ENCODE results near the gene RAB21. TPM values are rescaled to one million over a fixed set of nuclear protein-coding genes. Genes with fewer than 3 reads are reported as not detected.

The RAB21 gene
- total RNA-seq, 1 donor from 2014 or later: 66.1 TPM

DNA sequence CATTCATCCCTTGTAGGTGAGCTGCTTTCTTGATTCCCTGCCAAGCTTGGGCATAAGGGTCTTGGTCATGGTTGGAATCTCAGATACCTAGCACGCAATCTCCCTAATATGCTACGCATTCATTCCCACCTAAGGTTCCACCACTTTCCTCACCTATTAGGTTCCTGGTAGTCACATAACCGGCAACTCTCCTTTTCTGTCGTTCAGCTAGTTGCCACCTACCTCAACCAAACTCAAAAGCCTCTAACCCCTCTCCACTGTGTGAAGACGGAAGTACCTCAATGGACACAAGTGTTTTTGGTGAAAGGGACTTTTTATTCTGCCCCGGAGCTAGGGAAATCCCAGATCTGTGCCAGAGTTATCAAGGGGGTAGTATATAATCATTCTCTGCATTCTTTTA, 83.6 kb downstream of the RAB21 start:
- H3K9me3 Mint-ChIP-seq (ENCODE audit: unreplicated experiment): peaks cover 4% of the 10 kb centered on the region
- no peak overlapping the region for H3K27ac Mint-ChIP-seq (ENCODE audit: unreplicated experiment)
- H3K36me3 Mint-ChIP-seq (ENCODE audit: unreplicated experiment): no peaks in the 10 kb centered on the region

DNA sequence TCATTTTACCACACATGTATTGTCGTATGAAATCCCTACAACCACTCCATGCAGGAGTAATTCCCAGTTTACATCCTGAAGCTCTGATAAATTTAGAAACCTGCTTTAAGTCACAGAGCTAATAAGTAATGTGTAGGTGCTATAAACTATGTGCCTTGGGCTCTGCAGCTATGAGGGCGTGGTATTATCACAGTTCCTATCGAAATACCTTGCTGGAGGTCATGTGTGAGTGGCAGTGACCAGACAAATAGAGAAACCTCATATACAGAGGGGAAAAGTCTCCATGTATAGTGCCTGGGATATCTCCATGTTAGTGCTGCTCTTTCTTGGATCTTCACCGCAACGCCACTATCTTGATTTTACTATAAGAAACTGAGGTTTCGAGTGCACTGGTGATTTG, 84.0 kb downstream of the RAB21 start:
- Mint-ChIP-seq H3K4me3 (ENCODE audit: unreplicated experiment) (no peak overlapping the region), H3K36me3 (ENCODE audit: unreplicated experiment) (no peaks in the 10 kb centered on the region), H3K27ac (ENCODE audit: unreplicated experiment) (no peak overlapping the region), H3K9me3 (ENCODE audit: unreplicated experiment) (peaks cover 4% of the 10 kb centered on the region), H3K4me1 (ENCODE audit: low read depth, unreplicated experiment) (peaks cover 6% of the 10 kb centered on the region), H3K27me3 (ENCODE audit: unreplicated experiment) (no peaks in the 10 kb centered on the region)
- no peak for DNase-seq
- TF ChIP-seq CTCF (IDR thresholded peaks at IDR 0.05; ENCODE audit: partially characterized antibody, unreplicated experiment): no peak

More for the DNA sequence above, 83.6 kb downstream of the RAB21 start:
- DNase-seq: no peak
- H3K27me3 Mint-ChIP-seq (ENCODE audit: unreplicated experiment): no peaks in the 10 kb centered on the region
- TF ChIP-seq CTCF (IDR thresholded peaks at IDR 0.05; ENCODE audit: partially characterized antibody, unreplicated experiment): no peak
- H3K4me1 Mint-ChIP-seq (ENCODE audit: low read depth, unreplicated experiment): peaks cover 6% of the 10 kb centered on the region
- H3K4me3 Mint-ChIP-seq (ENCODE audit: unreplicated experiment): peak overlapping the region; percentile 4

DNA sequence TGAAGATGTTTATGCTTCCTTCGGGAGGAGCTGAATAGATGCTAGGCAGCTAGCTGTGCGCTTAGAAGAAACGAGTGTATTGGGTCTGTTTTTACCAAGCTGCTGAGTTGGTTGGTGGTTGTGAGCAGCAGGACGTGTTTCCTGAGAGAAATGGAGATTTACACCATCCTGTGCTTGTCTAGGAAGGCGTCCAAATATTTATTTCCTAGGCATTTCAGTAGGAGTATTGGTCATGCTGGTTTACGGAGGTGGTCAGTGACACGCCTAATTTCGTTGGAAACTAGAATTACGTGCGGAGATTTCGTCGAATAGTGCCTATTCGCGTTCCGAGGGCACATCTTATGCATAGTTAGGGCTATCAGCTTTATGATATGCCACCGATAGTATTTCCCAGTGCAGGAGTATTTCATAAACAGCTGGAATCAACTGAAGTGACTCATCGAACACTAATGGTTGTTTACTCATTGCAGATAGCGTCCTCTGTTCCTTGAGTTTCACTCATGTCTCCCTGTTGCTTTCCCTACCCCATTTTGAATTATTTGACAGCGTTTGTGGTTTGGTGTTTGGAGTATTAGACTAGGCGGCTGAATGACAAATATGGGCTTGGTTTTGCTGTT, 85.7 kb downstream of the RAB21 start:
- no peak for DNase-seq
- no peak for TF ChIP-seq CTCF (IDR thresholded peaks at IDR 0.05; ENCODE audit: partially characterized antibody, unreplicated experiment)
- no peaks in the 10 kb centered on the region for H3K27me3 Mint-ChIP-seq (ENCODE audit: unreplicated experiment)
- peaks cover 4% of the 10 kb centered on the region for H3K9me3 Mint-ChIP-seq (ENCODE audit: unreplicated experiment)
- no peaks in the 10 kb centered on the region for H3K36me3 Mint-ChIP-seq (ENCODE audit: unreplicated experiment)
- H3K27ac Mint-ChIP-seq (ENCODE audit: unreplicated experiment): peak overlapping the region; percentile 87
- H3K4me3 Mint-ChIP-seq (ENCODE audit: unreplicated experiment): peak overlapping the region; percentile 98
- peaks cover 6% of the 10 kb centered on the region for H3K4me1 Mint-ChIP-seq (ENCODE audit: low read depth, unreplicated experiment)

DNA sequence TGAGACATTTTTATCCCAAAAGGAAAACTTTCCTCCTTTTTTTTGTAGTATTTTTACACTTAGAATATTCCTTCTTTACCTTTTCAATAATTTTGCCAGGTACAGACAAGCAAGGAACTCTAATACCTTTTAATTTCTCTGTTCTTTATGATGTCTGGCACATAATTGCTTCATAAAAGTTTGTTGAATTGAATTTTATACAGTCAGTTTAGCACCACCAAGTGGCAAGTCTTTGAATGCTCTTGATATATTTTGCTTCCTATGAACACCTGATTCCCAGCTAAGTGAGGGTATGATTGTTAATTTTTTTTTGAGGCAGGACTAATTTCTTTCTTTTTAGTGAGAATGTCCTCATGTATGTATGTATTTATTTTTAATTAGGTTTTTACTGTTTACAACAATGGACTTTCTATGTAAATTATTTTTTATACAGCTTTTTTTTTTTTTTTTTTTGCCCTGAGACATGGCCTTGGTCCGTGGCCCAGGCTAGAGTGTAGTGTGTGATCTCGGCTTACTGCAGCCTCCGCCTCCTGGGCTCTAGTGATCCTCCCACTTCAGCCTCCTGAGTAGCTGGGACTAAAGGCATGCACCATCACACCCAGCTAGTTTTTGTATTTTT, 91.8 kb downstream of the RAB21 start:
- no peak for DNase-seq
- H3K4me1 Mint-ChIP-seq (ENCODE audit: low read depth, unreplicated experiment): peaks cover under 1% of the 10 kb centered on the region
- no peaks in the 10 kb centered on the region for H3K36me3 Mint-ChIP-seq (ENCODE audit: unreplicated experiment)
- no peak overlapping the region for H3K4me3 Mint-ChIP-seq (ENCODE audit: unreplicated experiment)
- H3K27me3 Mint-ChIP-seq (ENCODE audit: unreplicated experiment): no peaks in the 10 kb centered on the region
- TF ChIP-seq CTCF (IDR thresholded peaks at IDR 0.05; ENCODE audit: partially characterized antibody, unreplicated experiment): peak; percentile 51
- peaks cover 2% of the 10 kb centered on the region for H3K9me3 Mint-ChIP-seq (ENCODE audit: unreplicated experiment)
- no peak overlapping the region for H3K27ac Mint-ChIP-seq (ENCODE audit: unreplicated experiment)

GRCh38 chr12:71848212-71848611, 93.5 kb downstream of the RAB21 start:
- no peak for DNase-seq
- no peaks in the 10 kb centered on the region for H3K4me1 Mint-ChIP-seq (ENCODE audit: low read depth, unreplicated experiment)
- no peaks in the 10 kb centered on the region for H3K36me3 Mint-ChIP-seq (ENCODE audit: unreplicated experiment)
- H3K27ac Mint-ChIP-seq (ENCODE audit: unreplicated experiment): no peak overlapping the region
- no peak overlapping the region for H3K4me3 Mint-ChIP-seq (ENCODE audit: unreplicated experiment)
- TF ChIP-seq CTCF (IDR thresholded peaks at IDR 0.05; ENCODE audit: partially characterized antibody, unreplicated experiment): no peak
- H3K9me3 Mint-ChIP-seq (ENCODE audit: unreplicated experiment): peaks cover 2% of the 10 kb centered on the region
- no peaks in the 10 kb centered on the region for H3K27me3 Mint-ChIP-seq (ENCODE audit: unreplicated experiment)

Data from glutamatergic neuron (in vitro differentiated cells).